SK-N-SH (cell line): Measurements from ENCODE around the gene SHTN1. TPM values are rescaled to one million over a fixed set of nuclear protein-coding genes. Genes with fewer than 3 reads are reported as not detected.
A peak's percentile ranks its signal among the peaks of the same experiment; 100 is the strongest.

Experiments
- CTCF ChIA-PET: fragments of 300-600, 350-600 bp; formaldehyde crosslinking; extraction: SDS; loops from one replicate; lab custom pipeline; 2021; lab: Yijun Ruan, JAX
- POLR2A ChIA-PET: fragments of 350-600 bp; sonication (Branson Sonifier 250); formaldehyde crosslinking; extraction: SDS; loops from one replicate; lab custom pipeline; 2020; ENCODE audit warnings: antibody characterized with exemption, inconsistent platforms; lab: Yijun Ruan, JAX
- DNase-seq: peaks from one replicate; pipeline ENCODE4 v3.0.0; 2012
- H2AFZ ChIP-seq: fragments of 200-600 bp; sonication (generic); 2 replicates; pipeline ENCODE4 v1.8.1; 2016; ENCODE audit warnings: antibody characterized with exemption, mild to moderate bottlenecking, low read depth
- H3F3A ChIP-seq: fragments of 200-600 bp; sonication (generic); replicated peaks from 2 replicates; pipeline ENCODE3; 2016; ENCODE audit warnings: antibody characterized with exemption, mild to moderate bottlenecking; ENCODE audit not compliant: insufficient read depth
- H3K27ac ChIP-seq, 2 experiments: fragments of 200-500 bp in 1 of 2; fragments of 200-600 bp in 1 of 2; sonication (Bioruptor generic) in 1 of 2; sonication (generic), shearing (Covaris generic) in 1 of 2; 2 replicates each; pipeline versions ENCODE4 v1.5.1 to v1.6.1; 2014 to 2016; ENCODE audit warnings: low read depth in 2 of 2, inconsistent platforms in 1 of 2, low read length in 1 of 2, mild to moderate bottlenecking in 1 of 2, mixed read lengths in 1 of 2
- H3K27me3 ChIP-seq: fragments of 200-600 bp; sonication (generic), shearing (Covaris generic); 2 replicates; pipeline ENCODE4 v1.6.1; 2016; ENCODE audit warnings: mixed run types; ENCODE audit not compliant: insufficient read depth
- H3K36me3 ChIP-seq, 2 experiments: fragments of 200-500 bp in 1 of 2; fragments of 200-600 bp in 1 of 2; sonication (Bioruptor generic) in 1 of 2; sonication (generic) in 1 of 2; replicated peaks in 1 of 2; 2 replicates each; pipeline versions ENCODE3 to v1.5.1; 2014 to 2016; ENCODE audit warnings: low read length in 1 of 2, mild to moderate bottlenecking in 1 of 2; ENCODE audit not compliant: insufficient read depth in 2 of 2, control insufficient read depth in 1 of 2
- H3K4me1 ChIP-seq, 2 experiments: fragments of 200-500 bp in 1 of 2; fragments of 200-600 bp in 1 of 2; sonication (Bioruptor generic) in 1 of 2; sonication (generic), shearing (Covaris generic) in 1 of 2; 2 replicates each; pipeline versions ENCODE4 v1.5.1 to v1.6.1; 2014 to 2016; ENCODE audit warnings: low read depth in 1 of 2, low read length in 1 of 2, mixed run types in 1 of 2; ENCODE audit not compliant: insufficient read depth in 2 of 2, control insufficient read depth in 1 of 2
- H3K4me2 ChIP-seq: fragments of 200-600 bp; sonication (generic), shearing (Covaris generic); 2 replicates; pipeline ENCODE4 v1.6.1; 2017; ENCODE audit warnings: mixed run types
- H3K4me3 ChIP-seq, 2 experiments: fragments of 200-500 bp in 1 of 2; fragments of 200-600 bp in 1 of 2; sonication (Bioruptor generic) in 1 of 2; sonication (generic), shearing (Covaris generic) in 1 of 2; 2 replicates each; pipeline versions ENCODE4 v1.5.1 to v1.8.1; 2014 to 2016; ENCODE audit warnings: low read depth in 2 of 2, inconsistent platforms in 1 of 2, low read length in 1 of 2, mild to moderate bottlenecking in 1 of 2, mixed read lengths in 1 of 2, moderate library complexity in 1 of 2
- H3K79me2 ChIP-seq: fragments of 200-600 bp; sonication (generic); 2 replicates; pipeline ENCODE4 v1.8.1; 2017; ENCODE audit warnings: mild to moderate bottlenecking; ENCODE audit not compliant: insufficient read depth
- H3K9ac ChIP-seq: fragments of 200-600 bp; sonication (generic); 2 replicates; pipeline ENCODE4 v1.6.1; 2017; ENCODE audit warnings: mixed run types
- H3K9me2 ChIP-seq: fragments of 200-600 bp; sonication (generic); 2 replicates; pipeline ENCODE4 v1.6.1; 2017; ENCODE audit warnings: mixed run types
- H3K9me3 ChIP-seq: fragments of 200-600 bp; sonication (generic); 2 replicates; pipeline ENCODE4 v1.6.1; 2017; ENCODE audit warnings: mixed run types, mild to moderate bottlenecking, moderate library complexity
- H4K20me1 ChIP-seq: fragments of 200-600 bp; sonication (generic); 2 replicates; pipeline ENCODE4 v1.6.1; 2017; ENCODE audit warnings: mild to moderate bottlenecking, mixed run types; ENCODE audit not compliant: insufficient read depth
- CHD2 ChIP-seq: fragments of 150-350 bp; IDR thresholded peaks from 2 replicates; pipeline ENCODE4 v1.6.1; 2018; ENCODE audit warnings: low read length; ENCODE audit not compliant: partially characterized antibody
- CTCF ChIP-seq: fragments of 200-600 bp; sonication (generic); IDR thresholded peaks from 2 replicates; pipeline ENCODE4 v1.6.1; 2017; ENCODE audit warnings: antibody characterized with exemption, mild to moderate bottlenecking, moderate library complexity
- EZH2phosphoT487 ChIP-seq: fragments of 200-600 bp; sonication (generic); IDR thresholded peaks from 2 replicates; pipeline ENCODE4 v1.6.1; 2017; ENCODE audit warnings: low read depth, mixed run types, mild to moderate bottlenecking, antibody characterized with exemption, moderate library complexity, borderline replicate concordance
- FOSL2 ChIP-seq: IDR thresholded peaks from 2 replicates; pipeline ENCODE4 v1.4.0; 2012; ENCODE audit warnings: low read depth, mild to moderate bottlenecking, moderate library complexity, borderline replicate concordance
- FOXJ3 ChIP-seq: sonication (generic); formaldehyde crosslinking; IDR thresholded peaks from 2 replicates; pipeline ENCODE4 v1.5.1; 2020; ENCODE audit warnings: mild to moderate bottlenecking, missing genetic modification reagents
- JUND ChIP-seq: IDR thresholded peaks from 2 replicates; pipeline ENCODE4 v1.4.0; 2012
- MEF2A ChIP-seq: IDR thresholded peaks from 2 replicates; pipeline ENCODE4 v1.4.0; 2012; ENCODE audit warnings: low read depth, borderline replicate concordance
- SIN3A ChIP-seq: IDR thresholded peaks from 2 replicates; pipeline ENCODE4 v1.6.1; 2012; ENCODE audit warnings: low read depth, mild to moderate bottlenecking, low read length, moderate library complexity, borderline replicate concordance
- TEAD4 ChIP-seq: IDR thresholded peaks from 2 replicates; pipeline ENCODE4 v1.4.0; 2012; ENCODE audit warnings: mild to moderate bottlenecking, borderline replicate concordance; ENCODE audit not compliant: insufficient read depth
- USF1 ChIP-seq: IDR thresholded peaks from 2 replicates; pipeline ENCODE4 v1.4.0; 2012; ENCODE audit warnings: low read depth, borderline replicate concordance
- USF2 ChIP-seq: fragments of 150-350 bp; IDR thresholded peaks from 2 replicates; pipeline ENCODE4 v1.6.1; 2017; ENCODE audit warnings: antibody characterized with exemption, low read length, low read depth, borderline replicate concordance
- YY1 ChIP-seq: IDR thresholded peaks from 2 replicates; pipeline ENCODE4 v1.4.0; 2012; ENCODE audit warnings: low read depth, mild to moderate bottlenecking
- WGBS: methylation state at CpG from one replicate; pipeline ENCODE4 v1.1.6; 2017; ENCODE audit warnings: low lambda C conversion rate; 5-methylcytosine and 5-hydroxymethylcytosine counted together
- polyA plus RNA-seq, 3 experiments: library from polyadenylated mRNA; depleted of rRNA; stranded (reverse); fragments of >200 nt; gene quantifications; 2 replicates each; pipeline ENCODE4 v1.2.3, GENCODE V29; 2012
- TF ChIP-seq, protein P1 (sequence below): IDR thresholded peaks from 2 replicates; pipeline ENCODE4 v1.4.0; 2012; ENCODE audit warnings: low read depth
- TF ChIP-seq, protein P2 (sequence below): fragments of 150-350 bp; IDR thresholded peaks from 2 replicates; pipeline ENCODE4 v1.6.1; 2016; ENCODE audit warnings: mild to moderate bottlenecking, low read depth, low read length

Gene SHTN1
- polyA plus RNA-seq, 1 of the 3 experiments (the other 2 are of a cell fraction) = 5.2 TPM

DNA sequence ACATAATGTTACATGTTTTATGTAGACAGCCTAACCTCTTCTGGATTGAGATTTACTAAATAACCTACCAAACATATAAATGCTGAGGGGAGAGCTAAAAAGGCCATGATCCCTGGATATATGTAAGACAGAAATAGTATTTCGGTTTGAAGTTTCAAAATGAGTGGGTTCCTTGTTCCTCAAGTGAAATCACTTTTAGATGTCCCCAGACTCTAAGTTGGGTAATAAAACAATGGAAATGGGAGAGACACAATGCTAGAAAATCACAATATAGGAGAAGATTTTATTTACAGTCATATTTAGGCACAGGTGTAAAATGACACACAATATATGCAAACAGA, 56.5 kb downstream of the SHTN1 start:
- Histone ChIP-seq H4K20me1 (no peaks in the 10 kb centered on the region), H3K27me3 (no peaks in the 10 kb centered on the region), H3K9me2 (no peaks in the 10 kb centered on the region), H3K36me3 (peaks cover 17 to 24% of the 10 kb centered on the region in 2 experiments), H3K4me2 (0 out of 2 replicates have a peak overlapping the region, but pooled peaks have one; percentile 36), H3K4me1 (peaks cover 0 to 12% of the 10 kb centered on the region in 2 experiments; a peak in 2 of 4 replicates), H2AFZ (no peak overlapping the region), H3K4me3 (no peak overlapping the region), H3K9ac (no peak overlapping the region), H3F3A (peaks cover 11% of the 10 kb centered on the region), H3K79me2 (no peaks in the 10 kb centered on the region), H3K9me3 (no peaks in the 10 kb centered on the region), H3K27ac (peak overlapping the region in 1 of 2 experiments; percentile 76; a peak in 2 of 4 replicates)
- ChIA-PET POLR2A (no interaction called here), CTCF (interaction anchor here (0.7 kb wide), 1 partner anchor 1475 kb away, joined by 3 read pairs; no protein-coding TSS in a partner anchor)
- TF ChIP-seq MEF2A (no peak), CHD2 (no peak), FOXJ3 (CRISPR knock-in tag) (no peak), SIN3A (no peak), USF2 (no peak), FOSL2 (no peak), USF1 (no peak), CTCF (no peak), YY1 (no peak), EZH2phosphoT487 (no peak), TEAD4 (no peak), JUND (no peak)
- TF ChIP-seq, protein P1, sequence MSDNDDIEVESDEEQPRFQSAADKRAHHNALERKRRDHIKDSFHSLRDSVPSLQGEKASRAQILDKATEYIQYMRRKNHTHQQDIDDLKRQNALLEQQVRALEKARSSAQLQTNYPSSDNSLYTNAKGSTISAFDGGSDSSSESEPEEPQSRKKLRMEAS = no peak
- TF ChIP-seq, protein P2, sequence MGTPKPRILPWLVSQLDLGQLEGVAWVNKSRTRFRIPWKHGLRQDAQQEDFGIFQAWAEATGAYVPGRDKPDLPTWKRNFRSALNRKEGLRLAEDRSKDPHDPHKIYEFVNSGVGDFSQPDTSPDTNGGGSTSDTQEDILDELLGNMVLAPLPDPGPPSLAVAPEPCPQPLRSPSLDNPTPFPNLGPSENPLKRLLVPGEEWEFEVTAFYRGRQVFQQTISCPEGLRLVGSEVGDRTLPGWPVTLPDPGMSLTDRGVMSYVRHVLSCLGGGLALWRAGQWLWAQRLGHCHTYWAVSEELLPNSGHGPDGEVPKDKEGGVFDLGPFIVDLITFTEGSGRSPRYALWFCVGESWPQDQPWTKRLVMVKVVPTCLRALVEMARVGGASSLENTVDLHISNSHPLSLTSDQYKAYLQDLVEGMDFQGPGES = no peak
- WGBS = 86% methylated on average over 1 of the region's 1 CpG
- DNase-seq = no peak
